NT2/D1 (cell line): ENCODE data around the gene KMT2A.

Experiments used
- SUZ12 ChIP-seq: IDR thresholded peaks from 2 replicates; pipeline ENCODE4 v1.6.1; 2011; ENCODE audit not compliant: insufficient read length, insufficient read depth; ENCODE audit errors: extremely low read depth
- YY1 ChIP-seq: IDR thresholded peaks from 2 replicates; pipeline ENCODE4 v1.6.1; 2011; ENCODE audit not compliant: insufficient read length, insufficient read depth
- ZNF274 ChIP-seq: IDR thresholded peaks from 2 replicates; pipeline ENCODE4 v1.6.1; 2011; ENCODE audit warnings: mild to moderate bottlenecking, low read depth, low read length

DNA sequence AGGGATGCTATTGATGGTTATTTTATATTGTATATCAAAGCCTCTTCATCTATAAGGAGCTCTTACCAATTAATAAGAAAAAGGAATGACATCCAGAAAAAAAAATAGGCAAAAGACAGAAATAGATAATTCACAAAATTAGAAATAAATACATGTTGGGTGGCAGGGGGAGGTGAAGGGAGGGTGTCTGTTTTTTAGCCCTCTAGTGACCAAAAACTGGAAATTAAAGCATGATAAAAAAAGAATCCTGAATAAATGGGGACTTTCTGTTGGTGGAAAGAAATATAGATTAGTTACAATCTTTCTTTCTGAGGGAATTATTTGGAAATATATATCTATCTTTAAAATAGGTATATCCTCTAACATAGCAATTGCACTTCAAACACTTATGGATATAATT, 49.0 kb downstream of the KMT2A start:
- TF ChIP-seq SUZ12 (no peak), YY1 (no peak), ZNF274 (no peak)
